Gastrocnemius medialis (tissue), 4 donors: ENCODE data around the gene TOR4A. TPM values are rescaled to one million over a fixed set of nuclear protein-coding genes. Genes with fewer than 3 reads are reported as not detected.
"Not testable (repeated sequence)": the region's sequence is repeated elsewhere in the genome, so short reads cannot be mapped to it uniquely, and the experiment has no call there.

ENCODE experiments used
- ATAC-seq, 2 donors: fragments of 150-250 bp; one replicate each; pipeline ENCODE4 v1.9.1; 2016
- DNase-seq, 2 donors: peaks; one replicate each; pipeline ENCODE4 v3.0.0-alpha.2; 2019
- H3K27ac ChIP-seq, 4 donors: fragments of 200-600 bp; sonication (generic); 1 replicate in 1 of 4; 2 replicates in 3 of 4; pipeline ENCODE4 v1.5.1; 2016 to 2018; ENCODE audit warnings: mild to moderate bottlenecking in 2 of 4, moderate library complexity in 1 of 4
- H3K27me3 ChIP-seq, 3 donors: fragments of 200-600 bp; sonication (generic) in 2 of 3; 1 replicate in 1 of 3; 2 replicates in 2 of 3; pipeline versions ENCODE4 v1.5.1 to v1.6.0; 2016 to 2019; ENCODE audit warnings: mild to moderate bottlenecking in 1 of 3, moderate library complexity in 1 of 3
- H3K36me3 ChIP-seq, 2 donors: fragments of 200-600 bp; sonication (generic) in 1 of 2; one replicate each; pipeline ENCODE4 v1.5.1; 2017 to 2018
- H3K4me1 ChIP-seq, 2 donors: fragments of 200-600 bp; sonication (generic) in 1 of 2; one replicate each; pipeline ENCODE4 v1.5.1; 2016 to 2017; ENCODE audit warnings: mild to moderate bottlenecking in 2 of 2
- H3K4me3 ChIP-seq, 4 donors: fragments of 200-600 bp; sonication (generic) in 3 of 4; 1 replicate in 1 of 4; 2 replicates in 3 of 4; pipeline ENCODE4 v1.5.1; 2016 to 2019; ENCODE audit warnings: mild to moderate bottlenecking in 2 of 4
- H3K9me3 ChIP-seq, 3 donors: fragments of 200-600 bp; sonication (generic) in 2 of 3; 1 replicate in 1 of 3; 2 replicates in 2 of 3; pipeline ENCODE4 v1.5.1; 2016 to 2019
- POLR2A ChIP-seq, 2 donors: fragments of 450-650 bp; IDR thresholded peaks; one replicate each; pipeline ENCODE4 v1.6.1; 2017; ENCODE audit warnings: antibody characterized with exemption in 2 of 2, mild to moderate bottlenecking in 2 of 2, moderate library complexity in 2 of 2
- in situ Hi-C, 4 donors: fragments of 200-750 bp; cut with MboI; loops; one replicate each; pipeline versions ENCODE4 v1.15.0 to v1.8.0; 2017; ENCODE audit warnings: low sequenced_read_pairs in 4 of 4
- intact Hi-C: fragments of 100-400 bp; cut with DNase I; formaldehyde crosslinking; loops from one replicate; pipeline ENCODE4 v1.15.1; 2023; ENCODE audit warnings: low total_unique reads
- total RNA-seq, 4 donors: library from RNA; depleted of rRNA; stranded (reverse); fragments of >200 nt; gene quantifications; one replicate each; pipeline versions ENCODE4 v1.1.0 to v1.2.3, GENCODE V29; 2016
- TF ChIP-seq, protein P1 (sequence below), 5 experiments: fragments of 450-650 bp in 3 of 5; fragments of 200-600 bp in 2 of 5; sonication (generic) in 2 of 5; IDR thresholded peaks in 4 of 5; conservative IDR thresholded peaks in 1 of 5; 1 replicate in 4 of 5; 2 replicates in 1 of 5; pipeline ENCODE4 v1.5.1; 2016 to 2019; ENCODE audit warnings: antibody characterized with exemption in 5 of 5, mild to moderate bottlenecking in 3 of 5, moderate library complexity in 3 of 5

TOR4A gene
- total RNA-seq, 4 donors from 2014 or later: 1.2 to 2.8 (median 1.7) TPM

DNA sequence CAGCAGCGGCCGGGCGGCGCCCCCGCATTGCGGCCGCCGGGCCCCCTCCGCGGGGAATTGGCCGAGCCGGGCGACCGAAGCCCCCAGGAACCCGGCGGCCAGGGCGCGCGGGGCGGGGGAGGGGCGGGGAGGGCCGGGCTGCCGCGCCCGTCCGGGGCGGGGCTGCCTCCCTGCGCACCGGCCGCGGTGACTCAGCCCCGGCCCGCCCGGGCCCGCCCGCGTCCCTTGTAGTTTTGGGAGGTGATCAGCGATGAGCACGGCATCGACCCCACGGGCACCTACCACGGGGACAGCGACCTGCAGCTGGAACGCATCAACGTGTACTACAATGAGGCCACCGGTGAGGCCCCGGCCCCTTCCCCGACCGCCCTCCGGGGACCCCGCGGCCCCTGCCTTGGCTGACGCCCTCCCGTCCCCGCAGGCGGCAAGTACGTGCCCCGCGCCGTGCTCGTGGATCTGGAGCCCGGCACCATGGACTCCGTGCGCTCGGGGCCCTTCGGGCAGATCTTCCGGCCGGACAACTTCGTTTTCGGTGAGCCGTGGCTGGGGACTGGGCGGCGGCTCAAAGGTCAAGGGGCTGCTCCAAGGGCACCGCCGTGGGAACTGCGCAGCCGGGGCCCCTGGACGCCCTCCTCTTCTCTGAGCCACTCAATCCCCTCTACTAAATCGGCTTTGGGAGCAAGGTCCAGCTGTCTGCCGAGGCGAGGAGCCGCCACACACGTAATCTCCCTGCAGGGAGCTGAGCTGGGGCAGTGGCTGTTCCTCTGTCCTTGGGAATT, 35.8 kb upstream of the TOR4A start:
- intact Hi-C loops (loop anchor here (1.0 to 5.0 kb wide), 4 partner anchors 14 to 53 kb away; partner anchors contain the start of genes ANAPC2, NELFB, SSNA1 and TPRN), in situ Hi-C loops (no loop called here)
- ATAC-seq (peak; percentile 34 to 35), DNase-seq (peak; percentile 41 to 64)
- H3K9me3 ChIP-seq: no peaks in the 10 kb centered on the region
- H3K4me3 ChIP-seq: peak overlapping the region; percentile 75 to 100 (median 85)
- peaks cover 0 to 23% of the 10 kb centered on the region in 2 donors for H3K36me3 ChIP-seq
- TF ChIP-seq, protein P1, sequence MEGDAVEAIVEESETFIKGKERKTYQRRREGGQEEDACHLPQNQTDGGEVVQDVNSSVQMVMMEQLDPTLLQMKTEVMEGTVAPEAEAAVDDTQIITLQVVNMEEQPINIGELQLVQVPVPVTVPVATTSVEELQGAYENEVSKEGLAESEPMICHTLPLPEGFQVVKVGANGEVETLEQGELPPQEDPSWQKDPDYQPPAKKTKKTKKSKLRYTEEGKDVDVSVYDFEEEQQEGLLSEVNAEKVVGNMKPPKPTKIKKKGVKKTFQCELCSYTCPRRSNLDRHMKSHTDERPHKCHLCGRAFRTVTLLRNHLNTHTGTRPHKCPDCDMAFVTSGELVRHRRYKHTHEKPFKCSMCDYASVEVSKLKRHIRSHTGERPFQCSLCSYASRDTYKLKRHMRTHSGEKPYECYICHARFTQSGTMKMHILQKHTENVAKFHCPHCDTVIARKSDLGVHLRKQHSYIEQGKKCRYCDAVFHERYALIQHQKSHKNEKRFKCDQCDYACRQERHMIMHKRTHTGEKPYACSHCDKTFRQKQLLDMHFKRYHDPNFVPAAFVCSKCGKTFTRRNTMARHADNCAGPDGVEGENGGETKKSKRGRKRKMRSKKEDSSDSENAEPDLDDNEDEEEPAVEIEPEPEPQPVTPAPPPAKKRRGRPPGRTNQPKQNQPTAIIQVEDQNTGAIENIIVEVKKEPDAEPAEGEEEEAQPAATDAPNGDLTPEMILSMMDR (IDR thresholded peaks at IDR 0.05 in 4 of 5, conservative IDR thresholded peaks at IDR 0.05 in 1 of 5): no peak
- TF ChIP-seq POLR2A (IDR thresholded peaks at IDR 0.05): peak in 1 of 2 donors; percentile 62
- H3K27ac ChIP-seq: peak overlapping the region; percentile 89 to 98 (median 93)
- peaks cover 54 to 70% of the 10 kb centered on the region in 2 donors for H3K4me1 ChIP-seq
- H3K27me3 ChIP-seq: no peaks in the 10 kb centered on the region

DNA sequence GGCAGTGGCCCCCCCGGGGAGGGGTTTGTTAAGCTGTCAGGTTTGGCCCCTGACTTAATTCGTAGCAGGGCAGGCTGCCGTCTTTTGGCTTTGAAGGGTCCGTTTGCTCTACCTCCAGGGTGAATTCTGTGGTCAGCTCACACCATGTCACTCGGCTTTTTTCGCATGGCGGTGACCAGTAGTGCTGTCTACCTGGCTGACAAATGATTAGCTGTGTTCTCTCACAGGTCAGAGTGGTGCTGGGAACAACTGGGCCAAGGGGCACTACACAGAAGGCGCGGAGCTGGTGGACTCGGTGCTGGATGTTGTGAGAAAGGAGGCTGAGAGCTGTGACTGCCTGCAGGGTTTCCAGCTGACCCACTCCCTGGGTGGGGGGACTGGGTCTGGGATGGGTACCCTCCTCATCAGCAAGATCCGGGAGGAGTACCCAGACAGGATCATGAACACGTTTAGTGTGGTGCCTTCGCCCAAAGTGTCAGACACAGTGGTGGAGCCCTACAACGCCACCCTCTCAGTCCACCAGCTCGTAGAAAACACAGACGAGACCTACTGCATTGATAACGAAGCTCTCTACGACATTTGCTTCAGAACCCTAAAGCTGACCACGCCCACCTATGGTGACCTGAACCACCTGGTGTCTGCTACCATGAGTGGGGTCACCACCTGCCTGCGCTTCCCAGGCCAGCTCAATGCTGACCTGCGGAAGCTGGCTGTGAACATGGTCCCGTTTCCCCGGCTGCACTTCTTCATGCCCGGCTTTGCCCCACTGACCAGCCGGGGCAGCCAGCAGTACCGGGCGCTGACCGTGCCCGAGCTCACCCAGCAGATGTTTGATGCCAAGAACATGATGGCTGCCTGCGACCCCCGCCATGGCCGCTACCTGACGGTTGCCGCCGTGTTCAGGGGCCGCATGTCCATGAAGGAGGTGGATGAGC, 35.0 kb upstream of the TOR4A start:
- no peak for ATAC-seq
- peak overlapping the region; percentile 75 to 100 (median 85) for H3K4me3 ChIP-seq
- in situ Hi-C loops (no loop called here), intact Hi-C loops (loop anchor here (5.0 kb wide), 1 partner anchor 40 kb away; the partner anchor contains the start of gene TPRN)
- H3K9me3 ChIP-seq: no peaks in the 10 kb centered on the region
- DNase-seq: no peak
- peak overlapping the region; percentile 89 to 98 (median 93) for H3K27ac ChIP-seq
- peaks cover 53 to 68% of the 10 kb centered on the region in 2 donors for H3K4me1 ChIP-seq
- no peaks in the 10 kb centered on the region for H3K27me3 ChIP-seq
- peaks cover 0 to 23% of the 10 kb centered on the region in 2 donors for H3K36me3 ChIP-seq
- TF ChIP-seq POLR2A (IDR thresholded peaks at IDR 0.05): no peak
- TF ChIP-seq, protein P1 (IDR thresholded peaks at IDR 0.05 in 4 of 5, conservative IDR thresholded peaks at IDR 0.05 in 1 of 5): no peak

DNA sequence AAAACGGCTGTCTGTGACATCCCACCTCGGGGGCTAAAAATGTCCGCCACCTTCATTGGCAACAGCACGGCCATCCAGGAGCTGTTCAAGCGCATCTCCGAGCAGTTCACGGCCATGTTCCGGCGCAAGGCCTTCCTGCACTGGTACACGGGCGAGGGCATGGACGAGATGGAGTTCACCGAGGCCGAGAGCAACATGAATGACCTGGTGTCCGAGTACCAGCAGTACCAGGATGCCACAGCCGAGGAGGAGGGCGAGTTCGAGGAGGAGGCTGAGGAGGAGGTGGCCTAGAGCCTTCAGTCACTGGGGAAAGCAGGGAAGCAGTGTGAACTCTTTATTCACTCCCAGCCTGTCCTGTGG, 34.3 kb upstream of the TOR4A start:
- H3K27me3 ChIP-seq, in situ Hi-C loops, ATAC-seq, H3K4me3 ChIP-seq, H3K9me3 ChIP-seq, DNase-seq: not testable (repeated sequence)
- peak overlapping the region in 2 of 4 donors; percentile 93 to 98 for H3K27ac ChIP-seq
- intact Hi-C loops: loop anchor here (5.0 kb wide), 1 partner anchor 41 kb away; the partner anchor contains the start of gene TPRN
- H3K36me3 ChIP-seq: peaks cover 0 to 23% of the 10 kb centered on the region in 2 donors
- H3K4me1 ChIP-seq: peaks cover 53 to 67% of the 10 kb centered on the region in 2 donors

DNA sequence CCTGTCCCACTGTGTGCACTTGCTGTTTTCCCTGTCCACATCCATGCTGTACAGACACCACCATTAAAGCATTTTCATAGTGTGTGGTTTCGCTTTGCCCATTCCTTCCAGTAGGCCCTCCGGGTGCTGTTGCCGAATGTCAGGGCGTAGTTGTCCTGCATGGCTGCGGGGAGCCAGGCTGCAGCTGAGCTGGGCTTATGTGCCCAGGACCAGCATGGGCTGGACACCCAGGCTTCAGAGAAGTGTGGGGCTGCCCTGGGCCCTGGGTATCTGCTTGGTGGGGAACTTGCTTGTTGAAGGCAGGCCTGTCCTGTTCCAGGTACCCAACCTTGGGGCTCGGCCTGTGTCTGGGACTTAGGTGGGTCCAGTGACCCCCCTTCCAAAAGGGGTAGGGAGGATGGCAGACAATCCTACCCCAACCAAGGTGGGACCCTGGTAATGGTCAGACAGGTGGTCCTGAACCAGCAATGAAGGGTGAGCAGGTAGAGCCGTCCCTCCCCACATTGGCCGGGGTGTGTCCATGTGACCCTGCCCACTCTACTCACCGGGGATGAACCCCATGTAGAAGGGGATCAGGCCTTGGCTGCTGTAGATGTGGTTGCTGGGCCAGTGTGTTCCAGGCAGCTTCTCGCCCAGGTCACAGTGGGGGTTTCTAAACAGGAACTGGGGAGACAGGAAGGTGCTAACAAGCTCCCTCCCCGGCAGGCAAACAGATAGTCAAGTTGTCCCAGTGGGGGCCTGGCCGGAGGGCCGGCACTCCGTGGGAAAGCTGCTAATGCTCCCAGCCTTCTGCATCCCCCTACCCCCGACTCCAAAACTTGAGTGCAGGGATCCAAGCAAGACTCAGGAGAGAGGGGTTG, 33.7 kb upstream of the TOR4A start:
- no peak for ATAC-seq
- peak overlapping the region in 2 of 4 donors; percentile 46 to 98 for H3K27ac ChIP-seq
- DNase-seq: no peak
- no peak for TF ChIP-seq POLR2A (IDR thresholded peaks at IDR 0.05)
- TF ChIP-seq, protein P1 (IDR thresholded peaks at IDR 0.05 in 4 of 5, conservative IDR thresholded peaks at IDR 0.05 in 1 of 5): no peak
- H3K4me1 ChIP-seq: peaks cover 47 to 61% of the 10 kb centered on the region in 2 donors
- peaks cover 0 to 23% of the 10 kb centered on the region in 2 donors for H3K36me3 ChIP-seq
- in situ Hi-C loops (no loop called here), intact Hi-C loops (loop anchor here (5.0 kb wide), 1 partner anchor 42 kb away; the partner anchor contains the start of gene TPRN)
- no peak overlapping the region for H3K4me3 ChIP-seq
- H3K9me3 ChIP-seq: no peaks in the 10 kb centered on the region
- H3K27me3 ChIP-seq: no peaks in the 10 kb centered on the region
